SK-N-SH (cell line): ENCODE data around the gene OLFML2A.

Experiments used
- CTCF ChIP-seq: fragments of 200-600 bp; sonication (generic); IDR thresholded peaks from 2 replicates; pipeline ENCODE4 v1.6.1; 2017; ENCODE audit warnings: antibody characterized with exemption, mild to moderate bottlenecking, moderate library complexity
- ELF1 ChIP-seq: IDR thresholded peaks from 2 replicates; pipeline ENCODE4 v1.4.0; 2012
- EP300 ChIP-seq, 2 experiments: IDR thresholded peaks; 2 replicates each; pipeline versions ENCODE4 v1.4.0 to v1.6.1; 2012; ENCODE audit warnings: borderline replicate concordance in 1 of 2, low read depth in 1 of 2, low read length in 1 of 2
- EZH2phosphoT487 ChIP-seq: fragments of 200-600 bp; sonication (generic); IDR thresholded peaks from 2 replicates; pipeline ENCODE4 v1.6.1; 2017; ENCODE audit warnings: low read depth, mixed run types, mild to moderate bottlenecking, antibody characterized with exemption, moderate library complexity, borderline replicate concordance
- FOXM1 ChIP-seq: IDR thresholded peaks from 2 replicates; pipeline ENCODE4 v1.4.0; 2012; ENCODE audit warnings: low read depth, mild to moderate bottlenecking
- JUND ChIP-seq: IDR thresholded peaks from 2 replicates; pipeline ENCODE4 v1.4.0; 2012
- MXI1 ChIP-seq: IDR thresholded peaks from 2 replicates; pipeline ENCODE4 v1.6.1; 2012; ENCODE audit warnings: mild to moderate bottlenecking, low read depth, low read length, improper control_type of control experiment
- POLR2AphosphoS5 ChIP-seq: IDR thresholded peaks from 2 replicates; pipeline ENCODE4 v1.6.1; 2012; ENCODE audit warnings: low read depth, low read length
- RAD21 ChIP-seq: IDR thresholded peaks from 2 replicates; pipeline ENCODE4 v1.6.1; 2012; ENCODE audit warnings: mild to moderate bottlenecking, low read length
- RFX5 ChIP-seq: IDR thresholded peaks from 2 replicates; pipeline ENCODE4 v1.6.1; 2012; ENCODE audit warnings: mild to moderate bottlenecking, improper control_type of control experiment, low read length
- SMC3 ChIP-seq: IDR thresholded peaks from 2 replicates; pipeline ENCODE4 v1.6.1; 2012; ENCODE audit warnings: low read depth, low read length, improper control_type of control experiment
- TAF1 ChIP-seq: IDR thresholded peaks from 2 replicates; pipeline ENCODE4 v1.6.1; 2012; ENCODE audit warnings: low read depth, mild to moderate bottlenecking, low read length, moderate library complexity, borderline replicate concordance
- TF ChIP-seq, protein P1 (sequence below): fragments of 150-350 bp; IDR thresholded peaks from 2 replicates; pipeline ENCODE4 v1.6.1; 2017; ENCODE audit warnings: antibody characterized with exemption, low read length, low read depth, borderline replicate concordance
- TF ChIP-seq, protein P2 (sequence below): IDR thresholded peaks from 2 replicates; pipeline ENCODE4 v1.6.1; 2012; ENCODE audit warnings: mild to moderate bottlenecking, low read depth, low read length, moderate library complexity

DNA sequence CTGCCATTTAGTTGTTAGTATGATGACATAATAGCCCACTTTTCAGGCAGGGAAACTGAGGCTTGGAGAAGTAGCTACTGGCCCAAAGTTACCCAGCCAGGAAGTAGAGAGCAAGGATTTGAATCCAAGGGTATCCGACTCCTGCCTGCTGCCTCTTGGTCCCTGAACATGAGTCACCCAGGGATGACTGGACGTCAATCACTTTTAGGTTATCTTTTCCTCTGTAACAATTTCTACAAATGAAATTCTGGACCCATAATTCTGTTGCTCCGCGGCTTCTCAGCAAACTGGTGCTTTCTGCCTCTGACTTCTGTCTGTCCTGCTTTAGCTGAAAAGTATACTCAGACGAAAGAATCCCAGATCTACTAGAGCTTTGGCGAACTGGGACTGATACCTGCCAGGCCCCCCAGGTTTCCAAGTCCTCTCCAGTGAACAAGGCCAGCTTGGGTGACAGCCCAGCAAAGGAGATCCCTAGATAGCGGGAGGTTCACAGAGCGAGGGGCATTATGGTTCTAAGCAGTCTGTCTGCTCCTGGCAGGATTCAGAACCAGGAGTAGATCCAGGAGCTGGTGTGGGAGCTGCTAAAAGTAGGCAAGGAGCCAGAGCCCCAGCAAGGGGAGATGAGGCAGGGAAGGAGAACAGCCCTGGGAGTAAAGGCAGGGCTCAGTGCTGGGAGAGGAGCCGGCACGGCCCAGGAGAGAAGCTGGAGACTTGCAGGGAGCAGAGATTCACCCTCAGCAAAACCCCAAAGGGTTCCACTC, 20.6 kb downstream of the OLFML2A start:
- no peak for TF ChIP-seq SMC3
- TF ChIP-seq CTCF = no peak
- TF ChIP-seq RFX5 = no peak
- no peak for TF ChIP-seq EP300 (IDR thresholded peaks at IDR 0.05; ENCODE audit: borderline replicate concordance in 1 of 2, low read depth in 1 of 2, low read length in 1 of 2)
- TF ChIP-seq EZH2phosphoT487 = no peak
- no peak for TF ChIP-seq FOXM1
- no peak for TF ChIP-seq ELF1
- no peak for TF ChIP-seq MXI1
- TF ChIP-seq TAF1 = no peak
- TF ChIP-seq POLR2AphosphoS5 = no peak
- TF ChIP-seq, protein P1, sequence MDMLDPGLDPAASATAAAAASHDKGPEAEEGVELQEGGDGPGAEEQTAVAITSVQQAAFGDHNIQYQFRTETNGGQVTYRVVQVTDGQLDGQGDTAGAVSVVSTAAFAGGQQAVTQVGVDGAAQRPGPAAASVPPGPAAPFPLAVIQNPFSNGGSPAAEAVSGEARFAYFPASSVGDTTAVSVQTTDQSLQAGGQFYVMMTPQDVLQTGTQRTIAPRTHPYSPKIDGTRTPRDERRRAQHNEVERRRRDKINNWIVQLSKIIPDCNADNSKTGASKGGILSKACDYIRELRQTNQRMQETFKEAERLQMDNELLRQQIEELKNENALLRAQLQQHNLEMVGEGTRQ = no peak
- TF ChIP-seq RAD21 = no peak
- TF ChIP-seq JUND = no peak
- TF ChIP-seq, protein P2, sequence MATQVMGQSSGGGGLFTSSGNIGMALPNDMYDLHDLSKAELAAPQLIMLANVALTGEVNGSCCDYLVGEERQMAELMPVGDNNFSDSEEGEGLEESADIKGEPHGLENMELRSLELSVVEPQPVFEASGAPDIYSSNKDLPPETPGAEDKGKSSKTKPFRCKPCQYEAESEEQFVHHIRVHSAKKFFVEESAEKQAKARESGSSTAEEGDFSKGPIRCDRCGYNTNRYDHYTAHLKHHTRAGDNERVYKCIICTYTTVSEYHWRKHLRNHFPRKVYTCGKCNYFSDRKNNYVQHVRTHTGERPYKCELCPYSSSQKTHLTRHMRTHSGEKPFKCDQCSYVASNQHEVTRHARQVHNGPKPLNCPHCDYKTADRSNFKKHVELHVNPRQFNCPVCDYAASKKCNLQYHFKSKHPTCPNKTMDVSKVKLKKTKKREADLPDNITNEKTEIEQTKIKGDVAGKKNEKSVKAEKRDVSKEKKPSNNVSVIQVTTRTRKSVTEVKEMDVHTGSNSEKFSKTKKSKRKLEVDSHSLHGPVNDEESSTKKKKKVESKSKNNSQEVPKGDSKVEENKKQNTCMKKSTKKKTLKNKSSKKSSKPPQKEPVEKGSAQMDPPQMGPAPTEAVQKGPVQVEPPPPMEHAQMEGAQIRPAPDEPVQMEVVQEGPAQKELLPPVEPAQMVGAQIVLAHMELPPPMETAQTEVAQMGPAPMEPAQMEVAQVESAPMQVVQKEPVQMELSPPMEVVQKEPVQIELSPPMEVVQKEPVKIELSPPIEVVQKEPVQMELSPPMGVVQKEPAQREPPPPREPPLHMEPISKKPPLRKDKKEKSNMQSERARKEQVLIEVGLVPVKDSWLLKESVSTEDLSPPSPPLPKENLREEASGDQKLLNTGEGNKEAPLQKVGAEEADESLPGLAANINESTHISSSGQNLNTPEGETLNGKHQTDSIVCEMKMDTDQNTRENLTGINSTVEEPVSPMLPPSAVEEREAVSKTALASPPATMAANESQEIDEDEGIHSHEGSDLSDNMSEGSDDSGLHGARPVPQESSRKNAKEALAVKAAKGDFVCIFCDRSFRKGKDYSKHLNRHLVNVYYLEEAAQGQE = no peak
